GM12878 (cell line): ENCODE results near the gene CNTN4. TPM values are rescaled to one million over a fixed set of nuclear protein-coding genes. Genes with fewer than 3 reads are reported as not detected.

Source experiments
- CTCF ChIP-seq, 3 experiments: IDR thresholded peaks in 2 of 3; conservative IDR thresholded peaks in 1 of 3; 2 replicates each; pipeline ENCODE4 v1.5.1; 2011; ENCODE audit warnings: low read depth in 3 of 3, low read length in 3 of 3, mild to moderate bottlenecking in 3 of 3, control low read depth in 2 of 3, moderate library complexity in 2 of 3, inconsistent platforms in 1 of 3, mixed read lengths in 1 of 3; ENCODE audit not compliant: control insufficient read depth in 2 of 3, insufficient read depth in 1 of 3; ENCODE audit errors: extremely low read depth in 1 of 3
- HDAC2 ChIP-seq: fragments of 200-600 bp; sonication (generic); IDR thresholded peaks from 2 replicates; pipeline ENCODE4 v1.6.1; 2017
- PKNOX1 ChIP-seq: fragments of 450-650 bp; IDR thresholded peaks from 2 replicates; pipeline ENCODE4 v1.6.1; 2016; ENCODE audit warnings: mild to moderate bottlenecking
- SRF ChIP-seq, 2 experiments: IDR thresholded peaks; 2 replicates each; pipeline ENCODE4 v1.6.1; 2011; ENCODE audit warnings: low read depth in 2 of 2, low read length in 2 of 2, mild to moderate bottlenecking in 1 of 2, moderate library complexity in 1 of 2
- ZBTB40 ChIP-seq: fragments of 450-650 bp; IDR thresholded peaks from 2 replicates; pipeline ENCODE4 v1.6.1; 2016; ENCODE audit warnings: mild to moderate bottlenecking, moderate library complexity, borderline replicate concordance
- polyA plus RNA-seq, 11 experiments: library from polyadenylated mRNA; depleted of rRNA in 4 of 11; unstranded in 6 of 11; stranded (reverse) in 5 of 11; fragments of >200 nt; fragmentation: Nextera tagmentation in 4 of 11; fragmentation: Illumina TruSeq in 1 of 11; extraction: Ambion mirVana in 4 of 11; extraction: Trizol in 1 of 11; gene quantifications; 1 replicate in 1 of 11; 2 replicates in 10 of 11; pipeline versions ENCODE4 v1.2.1 to v1.2.3, GENCODE V29; 2011 to 2016; ENCODE audit warnings: inconsistent platforms in 2 of 11, missing spikeins in 2 of 11, low read depth in 1 of 11
- total RNA-seq, 4 experiments: library from RNA; depleted of rRNA in 3 of 4; stranded (reverse); fragments of >200 nt in 3 of 4; fragmentation: Illumina TruSeq in 1 of 4; extraction: Trizol in 1 of 4; gene quantifications; 2 replicates each; pipeline versions ENCODE4 v1.2.1 to v1.2.3, GENCODE V29; 2013 to 2021
- TF ChIP-seq, protein P1 (sequence below): fragments of 450-650 bp; formaldehyde crosslinking; IDR thresholded peaks from 2 replicates; pipeline ENCODE4 v1.4.0; 2020; ENCODE audit warnings: mild to moderate bottlenecking, moderate library complexity
- TF ChIP-seq, protein P2 (sequence below): fragments of 450-650 bp; IDR thresholded peaks from 2 replicates; pipeline ENCODE4 v1.6.1; 2016; ENCODE audit warnings: mild to moderate bottlenecking

The CNTN4 gene
- total and polyA plus RNA-seq, 10 of the 15 experiments (the other 5 are each of a cell fraction or from before 2014, with no cell fraction given): 0.05 to 0.43 (median 0.15) TPM; not detected in 1

DNA sequence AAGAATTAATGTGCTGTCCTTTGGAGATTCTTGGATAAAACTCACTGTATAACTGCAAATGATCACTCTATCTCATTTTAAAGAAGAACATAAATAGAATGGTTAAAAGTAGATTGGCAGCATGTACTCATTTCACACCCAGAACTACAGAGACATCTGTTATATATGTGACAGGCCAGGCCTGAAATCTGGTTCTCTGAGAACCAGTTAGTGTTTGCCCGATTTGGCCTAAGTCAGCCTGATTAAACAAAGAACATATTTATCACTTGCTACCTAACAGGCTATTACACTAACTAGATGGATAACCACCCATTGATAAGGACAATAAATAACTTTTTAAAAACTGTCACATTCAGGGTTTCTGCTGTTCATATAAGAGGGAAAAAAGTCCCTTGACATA is 460.1 kb downstream of the CNTN4 start (continued):
- TF ChIP-seq ZBTB40: no peak
- no peak for TF ChIP-seq SRF (IDR thresholded peaks at IDR 0.05; ENCODE audit: low read depth in 2 of 2, low read length in 2 of 2)
- TF ChIP-seq HDAC2: no peak
- TF ChIP-seq, protein P1, sequence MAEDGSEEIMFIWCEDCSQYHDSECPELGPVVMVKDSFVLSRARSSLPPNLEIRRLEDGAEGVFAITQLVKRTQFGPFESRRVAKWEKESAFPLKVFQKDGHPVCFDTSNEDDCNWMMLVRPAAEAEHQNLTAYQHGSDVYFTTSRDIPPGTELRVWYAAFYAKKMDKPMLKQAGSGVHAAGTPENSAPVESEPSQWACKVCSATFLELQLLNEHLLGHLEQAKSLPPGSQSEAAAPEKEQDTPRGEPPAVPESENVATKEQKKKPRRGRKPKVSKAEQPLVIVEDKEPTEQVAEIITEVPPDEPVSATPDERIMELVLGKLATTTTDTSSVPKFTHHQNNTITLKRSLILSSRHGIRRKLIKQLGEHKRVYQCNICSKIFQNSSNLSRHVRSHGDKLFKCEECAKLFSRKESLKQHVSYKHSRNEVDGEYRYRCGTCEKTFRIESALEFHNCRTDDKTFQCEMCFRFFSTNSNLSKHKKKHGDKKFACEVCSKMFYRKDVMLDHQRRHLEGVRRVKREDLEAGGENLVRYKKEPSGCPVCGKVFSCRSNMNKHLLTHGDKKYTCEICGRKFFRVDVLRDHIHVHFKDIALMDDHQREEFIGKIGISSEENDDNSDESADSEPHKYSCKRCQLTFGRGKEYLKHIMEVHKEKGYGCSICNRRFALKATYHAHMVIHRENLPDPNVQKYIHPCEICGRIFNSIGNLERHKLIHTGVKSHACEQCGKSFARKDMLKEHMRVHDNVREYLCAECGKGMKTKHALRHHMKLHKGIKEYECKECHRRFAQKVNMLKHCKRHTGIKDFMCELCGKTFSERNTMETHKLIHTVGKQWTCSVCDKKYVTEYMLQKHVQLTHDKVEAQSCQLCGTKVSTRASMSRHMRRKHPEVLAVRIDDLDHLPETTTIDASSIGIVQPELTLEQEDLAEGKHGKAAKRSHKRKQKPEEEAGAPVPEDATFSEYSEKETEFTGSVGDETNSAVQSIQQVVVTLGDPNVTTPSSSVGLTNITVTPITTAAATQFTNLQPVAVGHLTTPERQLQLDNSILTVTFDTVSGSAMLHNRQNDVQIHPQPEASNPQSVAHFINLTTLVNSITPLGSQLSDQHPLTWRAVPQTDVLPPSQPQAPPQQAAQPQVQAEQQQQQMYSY (CRISPR knock-in tag): no peak
- TF ChIP-seq CTCF (IDR thresholded peaks at IDR 0.05 in 2 of 3, conservative IDR thresholded peaks at IDR 0.05 in 1 of 3; ENCODE audit: control insufficient read depth in 2 of 3, extremely low read depth in 1 of 3, insufficient read depth in 1 of 3, low read depth in 3 of 3, low read length in 3 of 3): no peak
- TF ChIP-seq PKNOX1: no peak
- TF ChIP-seq, protein P2, sequence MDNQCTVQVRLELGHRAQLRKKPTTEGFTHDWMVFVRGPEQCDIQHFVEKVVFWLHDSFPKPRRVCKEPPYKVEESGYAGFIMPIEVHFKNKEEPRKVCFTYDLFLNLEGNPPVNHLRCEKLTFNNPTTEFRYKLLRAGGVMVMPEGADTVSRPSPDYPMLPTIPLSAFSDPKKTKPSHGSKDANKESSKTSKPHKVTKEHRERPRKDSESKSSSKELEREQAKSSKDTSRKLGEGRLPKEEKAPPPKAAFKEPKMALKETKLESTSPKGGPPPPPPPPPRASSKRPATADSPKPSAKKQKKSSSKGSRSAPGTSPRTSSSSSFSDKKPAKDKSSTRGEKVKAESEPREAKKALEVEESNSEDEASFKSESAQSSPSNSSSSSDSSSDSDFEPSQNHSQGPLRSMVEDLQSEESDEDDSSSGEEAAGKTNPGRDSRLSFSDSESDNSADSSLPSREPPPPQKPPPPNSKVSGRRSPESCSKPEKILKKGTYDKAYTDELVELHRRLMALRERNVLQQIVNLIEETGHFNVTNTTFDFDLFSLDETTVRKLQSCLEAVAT: no peak
